B cell (primary cell): ENCODE results near the gene ZNF296. TPM values are rescaled to one million over a fixed set of nuclear protein-coding genes. Genes with fewer than 3 reads are reported as not detected.

ENCODE experiments used
- ATAC-seq: fragments of 200-7000 bp; cut with Tn5 transposase; one replicate; pipeline ENCODE4 v1.10.0; 2021; ENCODE audit warnings: low read depth, mild to moderate bottlenecking, moderate number of reproducible peaks, moderate library complexity
- CTCF ChIA-PET: fragments of 350-600 bp; sonication (Branson Sonifier 250); formaldehyde crosslinking; loops from one replicate; lab custom pipeline; 2021; ENCODE audit warnings: antibody characterized with exemption, inconsistent platforms; lab: Charles Lee
- POLR2A ChIA-PET: fragments of 350-600 bp; sonication (Branson Sonifier 250); formaldehyde crosslinking; loops from one replicate; lab custom pipeline; 2021; ENCODE audit warnings: antibody characterized with exemption; lab: Charles Lee
- DNase-seq: peaks from one replicate; pipeline ENCODE4 v3.0.0; 2013
- H2AFZ ChIP-seq: 2 replicates; pipeline ENCODE4 v1.6.1; 2012; ENCODE audit warnings: mild to moderate bottlenecking, low read depth, low read length; ENCODE audit not compliant: insufficient read depth, poor library complexity, severe bottlenecking
- H3K27ac ChIP-seq, 2 donors: 1 replicate in 1 of 2; 2 replicates in 1 of 2; pipeline ENCODE4 v1.5.1; 2012 to 2013; ENCODE audit warnings: low read length in 2 of 2, mild to moderate bottlenecking in 2 of 2, moderate library complexity in 1 of 2
- H3K27me3 ChIP-seq, 4 experiments: fragments of 200-600 bp in 1 of 4; sonication (generic) in 1 of 4; replicated peaks in 1 of 4; 1 replicate in 2 of 4; 2 replicates in 2 of 4; pipeline versions ENCODE4 v1.6.1 to v1.7.0; 2013 to 2016; ENCODE audit warnings: low read length in 3 of 4, mild to moderate bottlenecking in 2 of 4, mixed read lengths in 1 of 4, moderate library complexity in 1 of 4; ENCODE audit not compliant: insufficient read depth in 4 of 4, control insufficient read depth in 3 of 4; ENCODE audit errors: control extremely low read depth in 1 of 4
- H3K36me3 ChIP-seq, 2 experiments: replicated peaks in 1 of 2; 1 replicate in 1 of 2; 2 replicates in 1 of 2; pipeline versions ENCODE4 v1.6.1 to v1.7.1; 2013; ENCODE audit warnings: low read length in 1 of 2; ENCODE audit not compliant: insufficient read depth in 2 of 2, control insufficient read depth in 1 of 2; ENCODE audit errors: control extremely low read depth in 1 of 2, extremely low read depth in 1 of 2
- H3K4me1 ChIP-seq, 2 donors: fragments of 200-600 bp in 1 of 2; sonication (generic) in 1 of 2; 1 replicate in 1 of 2; 2 replicates in 1 of 2; pipeline versions ENCODE4 v1.5.1 to v1.6.1; 2013 to 2017; ENCODE audit warnings: low read length in 2 of 2; ENCODE audit not compliant: control insufficient read depth in 2 of 2, insufficient read depth in 2 of 2
- H3K4me2 ChIP-seq: replicated peaks from 2 replicates; pipeline ENCODE3; 2012; ENCODE audit warnings: mild to moderate bottlenecking, low read depth, low read length; ENCODE audit not compliant: poor library complexity, severe bottlenecking
- H3K4me3 ChIP-seq, 5 experiments: fragments of 200-600 bp in 1 of 5; sonication (generic) in 1 of 5; 1 replicate in 3 of 5; 2 replicates in 2 of 5; pipeline versions ENCODE4 v1.5.1 to v1.7.0; 2011 to 2016; ENCODE audit warnings: low read length in 4 of 5, mild to moderate bottlenecking in 4 of 5, low read depth in 2 of 5, control low read depth in 1 of 5, moderate library complexity in 1 of 5; ENCODE audit not compliant: insufficient read depth in 1 of 5; ENCODE audit errors: control extremely low read depth in 1 of 5, extremely low read depth in 1 of 5
- H3K79me2 ChIP-seq: fragments of 200-600 bp; sonication (generic); one replicate; pipeline ENCODE4 v1.6.0; 2016; ENCODE audit warnings: low read length; ENCODE audit not compliant: control insufficient read depth, insufficient read depth
- H3K9ac ChIP-seq: fragments of 200-600 bp; sonication (generic); 2 replicates; pipeline ENCODE4 v1.6.1; 2017; ENCODE audit warnings: mild to moderate bottlenecking, low read length, moderate library complexity
- H3K9me3 ChIP-seq, 3 donors: one replicate each; pipeline versions ENCODE4 v1.6.1 to v1.7.1; 2013; ENCODE audit warnings: low read length in 2 of 3; ENCODE audit not compliant: control insufficient read depth in 2 of 3, insufficient read depth in 1 of 3; ENCODE audit errors: control extremely low read depth in 1 of 3
- H4K20me1 ChIP-seq: 2 replicates; pipeline ENCODE4 v1.6.0; 2012; ENCODE audit warnings: mild to moderate bottlenecking, low read length; ENCODE audit not compliant: insufficient read depth, control insufficient read depth, poor library complexity, severe bottlenecking
- H3K27ac Mint-ChIP-seq: one replicate; pipeline ENCODE4 v1.8.0; 2021; ENCODE audit warnings: mixed read lengths
- H3K27me3 Mint-ChIP-seq: one replicate; pipeline ENCODE4 v1.8.0; 2021; ENCODE audit warnings: mixed read lengths
- H3K4me1 Mint-ChIP-seq: one replicate; pipeline ENCODE4 v1.8.0; 2021; ENCODE audit warnings: mixed read lengths
- H3K4me3 Mint-ChIP-seq: one replicate; pipeline ENCODE4 v1.8.0; 2021; ENCODE audit warnings: mixed read lengths
- H3K9me3 Mint-ChIP-seq: one replicate; pipeline ENCODE4 v1.8.0; 2022; ENCODE audit warnings: mixed read lengths; ENCODE audit not compliant: insufficient read depth
- EZH2 ChIP-seq: IDR thresholded peaks from 2 replicates; pipeline ENCODE4 v1.6.1; 2012; ENCODE audit warnings: borderline replicate concordance, low read depth, mild to moderate bottlenecking, moderate library complexity, low read length; ENCODE audit not compliant: insufficient read depth, poor library complexity, severe bottlenecking
- WGBS: methylation state at CpG from one replicate; pipeline ENCODE4 v1.1.5; 2013; ENCODE audit warnings: missing lambda C conversion rate; ENCODE audit not compliant: insufficient coverage; 5-methylcytosine and 5-hydroxymethylcytosine counted together
- intact Hi-C: fragments of 100-400 bp; cut with micrococcal nuclease; formaldehyde crosslinking; loops from one replicate; pipeline ENCODE4 v1.10.0; 2022
- polyA minus RNA-seq: library from RNA; depleted of rRNA, polyadenylated mRNA; stranded (reverse); fragments of >200 nt; gene quantifications from 2 replicates; pipeline ENCODE4 v1.2.3, GENCODE V29; 2012
- polyA plus RNA-seq: library from polyadenylated mRNA; depleted of rRNA; stranded (reverse); fragments of >200 nt; gene quantifications from 2 replicates; pipeline ENCODE4 v1.2.3, GENCODE V29; 2012
- total RNA-seq, 2 donors: library from RNA; stranded (reverse); fragments of 120-200 nt in 1 of 2; gene quantifications; 1 replicate in 1 of 2; 2 replicates in 1 of 2; pipeline versions ENCODE4 v1.2.3 to v1.2.4, GENCODE V29; 2013 to 2022
- TF ChIP-seq, protein P1 (sequence below): fragments of 200-600 bp; IDR thresholded peaks from one replicate; pipeline ENCODE4 v1.8.0; 2022; ENCODE audit warnings: antibody characterized with exemption, mild to moderate bottlenecking

The ZNF296 gene
- 29.8 and 30.2 TPM in 2 replicates for total RNA-seq
- 2.6 TPM for total RNA-seq (2013)
- polyA plus RNA-seq: 13.3 and 21.9 TPM in 2 replicates
- polyA minus RNA-seq: 7.2 and 13.8 TPM in 2 replicates

DNA sequence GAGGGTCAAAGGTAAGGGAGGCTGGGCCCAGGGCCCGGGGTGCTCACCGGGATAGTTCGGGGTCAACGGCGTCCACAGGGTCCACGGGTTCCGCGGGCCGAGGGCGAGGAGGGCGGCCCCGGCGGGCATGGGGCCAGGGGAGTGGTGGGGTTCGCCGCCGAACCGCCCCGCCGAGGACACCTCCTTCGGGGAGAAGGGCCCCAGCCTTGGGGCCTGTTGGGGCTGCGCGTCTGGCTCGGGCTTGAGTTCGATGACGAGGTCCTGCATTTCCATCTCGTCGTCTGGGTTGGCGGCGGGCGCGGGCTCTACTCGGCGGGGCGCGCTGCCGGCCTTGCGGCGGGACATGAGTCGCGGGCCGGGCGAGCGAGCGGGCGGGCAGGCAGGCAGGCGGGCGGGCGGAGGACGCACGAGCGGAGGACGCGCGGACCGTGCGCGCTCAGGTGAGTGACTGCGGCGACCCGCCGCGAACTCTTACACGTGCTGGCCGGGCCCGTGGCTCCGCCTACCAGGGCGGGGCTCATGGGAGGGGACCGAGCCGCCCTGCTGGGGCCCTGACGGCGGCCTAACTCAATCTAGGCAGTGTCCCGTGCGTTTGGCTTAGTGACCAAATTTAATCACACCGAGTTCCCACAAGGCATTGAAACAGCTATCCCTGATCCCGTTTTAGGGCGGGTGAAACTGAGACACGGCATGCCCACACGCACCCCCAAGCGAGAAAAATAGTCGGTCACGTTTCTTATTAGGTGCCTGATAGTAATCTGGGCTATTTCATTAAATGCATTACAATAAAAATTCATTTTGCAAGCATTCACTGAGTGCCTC is at the start of gene ZNF296:
ZNF296 (minus strand) TSS at position 450 of the 822 bp plus-strand sequence; CDS start at position 345, 105 bp downstream.
- peak; percentile 91 for DNase-seq
- peaks cover 0 to 35% of the 10 kb centered on the region in 2 experiments for H3K36me3 ChIP-seq
- H3K4me3 ChIP-seq: peak within 1 kb of the TSS; percentile 61 to 94 (median 93)
- Mint-ChIP-seq H3K27me3 (no peaks in the 10 kb centered on the region), H3K4me1 (peaks cover 56% of the 10 kb centered on the region), H3K4me3 (peak within 1 kb of the TSS; percentile 94), H3K9me3 (no peaks in the 10 kb centered on the region), H3K27ac (peak within 1 kb of the TSS; percentile 96)
- WGBS: under 1% methylated on average over 74 of the region's 81 CpGs
- no peak for TF ChIP-seq EZH2
- TF ChIP-seq, protein P1, sequence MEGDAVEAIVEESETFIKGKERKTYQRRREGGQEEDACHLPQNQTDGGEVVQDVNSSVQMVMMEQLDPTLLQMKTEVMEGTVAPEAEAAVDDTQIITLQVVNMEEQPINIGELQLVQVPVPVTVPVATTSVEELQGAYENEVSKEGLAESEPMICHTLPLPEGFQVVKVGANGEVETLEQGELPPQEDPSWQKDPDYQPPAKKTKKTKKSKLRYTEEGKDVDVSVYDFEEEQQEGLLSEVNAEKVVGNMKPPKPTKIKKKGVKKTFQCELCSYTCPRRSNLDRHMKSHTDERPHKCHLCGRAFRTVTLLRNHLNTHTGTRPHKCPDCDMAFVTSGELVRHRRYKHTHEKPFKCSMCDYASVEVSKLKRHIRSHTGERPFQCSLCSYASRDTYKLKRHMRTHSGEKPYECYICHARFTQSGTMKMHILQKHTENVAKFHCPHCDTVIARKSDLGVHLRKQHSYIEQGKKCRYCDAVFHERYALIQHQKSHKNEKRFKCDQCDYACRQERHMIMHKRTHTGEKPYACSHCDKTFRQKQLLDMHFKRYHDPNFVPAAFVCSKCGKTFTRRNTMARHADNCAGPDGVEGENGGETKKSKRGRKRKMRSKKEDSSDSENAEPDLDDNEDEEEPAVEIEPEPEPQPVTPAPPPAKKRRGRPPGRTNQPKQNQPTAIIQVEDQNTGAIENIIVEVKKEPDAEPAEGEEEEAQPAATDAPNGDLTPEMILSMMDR: no peak
- peak within 1 kb of the TSS; percentile 93 for H3K9ac ChIP-seq
- ChIA-PET CTCF (interaction anchor here (0.6 to 1.9 kb wide), 5 partner anchors 24 to 87 kb away, joined by 3 to 7 read pairs (median 3); no protein-coding TSS in a partner anchor), POLR2A (interaction anchor here (0.5 to 1.8 kb wide), 4 partner anchors 16 to 124 kb away, joined by 3 to 19 read pairs (median 9); partner anchors contain the start of genes PPP1R37 and RELB)
- peaks cover 75% of the 10 kb centered on the region for H3K79me2 ChIP-seq
- H3K27me3 ChIP-seq: no peaks in the 10 kb centered on the region
- peak; percentile 48 for ATAC-seq
- intact Hi-C loops: loop anchor here (5.0 kb wide), 1 partner anchor 324 kb away; no protein-coding TSS in a partner anchor
- peak within 1 kb of the TSS; percentile 91 for H3K4me2 ChIP-seq
- peaks cover 60% of the 10 kb centered on the region for H4K20me1 ChIP-seq
- no peaks in the 10 kb centered on the region for H3K9me3 ChIP-seq
- peaks cover 42 to 64% of the 10 kb centered on the region in 2 donors for H3K4me1 ChIP-seq
- peak within 1 kb of the TSS; percentile 55 for H2AFZ ChIP-seq
- peak within 1 kb of the TSS; percentile 81 to 87 for H3K27ac ChIP-seq
